HG02870 (cell line): ENCODE measurements around the gene SERPINA10.
"Not testable (repeated sequence)": the region's sequence is repeated elsewhere in the genome, so short reads cannot be mapped to it uniquely, and the experiment has no call there.

Experiments
- ATAC-seq: cut with Tn5 transposase; IDR thresholded peaks from one replicate; pipeline ENCODE4 v1.9.1; 2021; ENCODE audit warnings: mild to moderate bottlenecking, moderate library complexity; ENCODE audit not compliant: unreplicated experiment

Gene SERPINA10

GRCh38 chr14:94313991-94314655, 21.1 kb upstream of the SERPINA10 start:
- ATAC-seq = no peak

GRCh38 chr14:94312481-94313246, 19.6 kb upstream of the SERPINA10 start:
- no peak for ATAC-seq

GRCh38 chr14:94310248-94310647, 17.2 kb upstream of the SERPINA10 start:
- no peak for ATAC-seq

GRCh38 chr14:94309721-94310120, 16.7 kb upstream of the SERPINA10 start:
- ATAC-seq = no peak

GRCh38 chr14:94307410-94307992, 14.4 kb upstream of the SERPINA10 start:
- ATAC-seq = no peak

GRCh38 chr14:94306047-94306978, 13.2 kb upstream of the SERPINA10 start:
- no peak for ATAC-seq

- no peak for ATAC-seq
Observed at GRCh38 chr14:94305620-94306019, 12.6 kb upstream of the SERPINA10 start.

GRCh38 chr14:94304243-94304642, 11.2 kb upstream of the SERPINA10 start:
- ATAC-seq = no peak

GRCh38 chr14:94303111-94303510, 10.0 kb upstream of the SERPINA10 start:
- no peak for ATAC-seq

- no peak for ATAC-seq
Observed at GRCh38 chr14:94298130-94298529, 5.1 kb upstream of the SERPINA10 start.

GRCh38 chr14:94296181-94296545, 3.1 kb upstream of the SERPINA10 start:
- not testable (repeated sequence) for ATAC-seq

- no peak for ATAC-seq
Observed at GRCh38 chr14:94295360-94296180, 2.5 kb upstream of the SERPINA10 start.

GRCh38 chr14:94293578-94293924, 483 bp upstream of the SERPINA10 start:
- ATAC-seq = no peak

- ATAC-seq = no peak
Observed at GRCh38 chr14:94292526-94292871, 569 bp downstream of the SERPINA10 start.

- no peak for ATAC-seq
Observed at GRCh38 chr14:94291906-94292525, 1.1 kb downstream of the SERPINA10 start.

GRCh38 chr14:94291159-94291905, 1.7 kb downstream of the SERPINA10 start:
- ATAC-seq = no peak

- ATAC-seq = no peak
Observed at GRCh38 chr14:94290197-94290596, 2.9 kb downstream of the SERPINA10 start.

GRCh38 chr14:94288610-94289465, 4.2 kb downstream of the SERPINA10 start:
- no peak for ATAC-seq
